Glomerular visceral epithelial cell (primary cell): Measurements from ENCODE around the gene SLC25A24.
A peak's percentile ranks its signal among the peaks of the same experiment; 100 is the strongest.
"Not testable (repeated sequence)": the region's sequence is repeated elsewhere in the genome, so short reads cannot be mapped to it uniquely, and the experiment has no call there.

Experiments
- DNase-seq: peaks from one replicate; pipeline ENCODE4 v3.0.0-alpha.2; 2016; ENCODE audit errors: extremely low spot score

SLC25A24 gene

GRCh38 chr1:108199201-108199691 lies 897 bp downstream of the SLC25A24 start:
- DNase-seq = peak; percentile 49

GRCh38 chr1:108194051-108194450 lies 6.1 kb downstream of the SLC25A24 start:
- DNase-seq = no peak

GRCh38 chr1:108193333-108193732 lies 6.8 kb downstream of the SLC25A24 start:
- DNase-seq = no peak

DNA sequence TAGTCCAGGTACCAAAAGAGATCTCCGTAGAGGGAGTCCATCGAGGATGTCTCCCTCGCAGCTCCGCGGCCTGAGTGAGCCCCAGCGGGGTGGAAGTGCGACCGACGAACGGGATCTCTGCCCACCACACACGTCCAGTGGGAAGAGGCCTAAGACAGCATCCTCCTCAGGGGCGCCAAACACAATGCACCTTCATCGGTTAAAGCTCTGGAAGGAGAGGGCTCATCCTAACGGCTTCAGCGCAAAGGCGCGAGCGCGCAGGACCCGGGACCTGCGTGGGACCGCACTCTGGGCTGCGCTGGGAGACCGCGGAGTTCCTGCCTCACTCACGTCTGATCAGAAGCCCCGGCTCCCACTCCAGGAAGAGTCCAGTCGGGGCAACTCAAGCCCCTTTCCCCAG lies 7.6 kb downstream of the SLC25A24 start:
- DNase-seq = no peak

- no peak for DNase-seq
Observed at GRCh38 chr1:108190686-108191416, 9.3 kb downstream of the SLC25A24 start.

DNA sequence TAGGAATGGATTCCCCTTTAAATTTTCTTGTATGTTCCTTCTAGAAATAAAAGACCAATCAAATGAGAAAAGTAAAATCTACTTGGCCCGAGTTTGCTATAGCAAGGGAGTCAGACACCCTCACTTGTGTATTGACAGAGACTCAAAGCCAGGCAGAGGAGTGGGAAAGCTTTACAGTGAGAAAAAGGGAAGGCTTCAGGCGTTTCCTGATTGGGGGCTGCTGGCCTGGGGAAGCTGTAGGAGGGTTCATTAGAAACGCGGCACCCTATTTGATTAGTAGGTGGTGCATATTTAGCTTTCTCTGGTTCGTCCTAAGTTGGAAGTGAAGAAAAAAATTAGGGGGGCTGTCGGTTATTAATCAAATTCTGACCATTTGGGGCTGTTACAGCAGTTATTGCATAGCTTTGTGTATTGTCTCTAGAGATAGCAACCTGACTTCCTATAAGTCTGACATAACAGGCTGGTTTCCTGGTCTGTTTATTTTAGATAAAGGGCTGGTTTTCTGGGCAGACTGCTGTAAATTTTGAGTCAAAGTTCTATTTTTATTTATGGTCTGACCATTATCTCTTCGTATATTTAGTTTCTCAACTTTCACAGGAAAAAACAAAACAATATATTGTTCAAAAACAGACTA lies 10.0 kb downstream of the SLC25A24 start:
- no peak for DNase-seq

DNA sequence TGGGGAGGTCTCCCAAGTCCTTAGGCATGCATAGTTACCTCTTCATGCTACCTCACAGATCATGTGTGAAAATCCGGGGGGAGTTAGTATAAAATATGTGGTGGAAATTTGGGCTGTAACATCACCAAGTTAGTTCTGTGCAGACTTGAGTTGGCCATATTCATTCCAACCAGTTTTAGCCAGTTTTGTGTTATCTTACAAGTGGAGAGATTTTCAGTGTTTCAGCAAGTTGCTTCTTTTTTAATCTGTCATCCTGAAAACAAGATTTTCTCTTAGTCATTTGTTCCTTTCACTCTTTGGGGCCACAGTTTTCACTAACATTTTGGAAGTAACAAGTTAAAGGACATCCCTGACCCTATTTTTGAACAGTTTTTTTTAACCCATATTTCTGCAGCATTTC lies 11.3 kb downstream of the SLC25A24 start:
- DNase-seq = no peak

DNA sequence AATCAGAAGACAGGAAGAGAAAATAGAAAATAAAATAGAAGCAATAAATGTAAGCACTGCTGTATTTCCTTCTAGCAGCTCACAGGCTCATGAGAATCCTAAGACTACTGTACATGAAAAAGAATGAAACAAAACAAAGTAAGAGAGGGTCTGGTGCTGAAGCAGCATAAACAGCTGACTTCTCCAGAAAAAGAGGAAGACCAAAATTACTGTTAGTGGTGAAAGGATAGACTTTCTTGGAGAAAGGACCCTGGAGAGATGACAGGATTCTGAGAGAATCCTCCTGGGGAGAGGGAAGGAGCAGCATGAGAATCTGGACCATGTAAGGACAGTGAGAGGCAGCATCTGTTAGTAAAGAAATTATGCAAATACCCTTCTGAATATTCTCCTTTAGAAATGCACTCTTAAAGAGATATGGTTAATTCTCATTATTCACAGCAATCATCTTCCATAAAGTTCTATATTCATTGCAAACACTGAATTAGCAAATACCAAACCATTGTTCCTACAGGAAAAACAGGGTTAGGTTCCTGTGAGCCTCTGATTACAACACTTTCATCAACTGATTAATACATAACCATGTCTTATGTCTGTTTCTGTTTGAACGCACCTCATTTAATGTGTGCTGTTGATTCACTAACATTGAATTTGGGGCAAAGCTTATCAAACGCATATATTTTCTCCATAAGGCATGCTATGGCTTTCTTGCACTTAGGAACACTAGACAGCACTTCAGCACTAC lies 17.0 kb downstream of the SLC25A24 start:
- no peak for DNase-seq

DNA sequence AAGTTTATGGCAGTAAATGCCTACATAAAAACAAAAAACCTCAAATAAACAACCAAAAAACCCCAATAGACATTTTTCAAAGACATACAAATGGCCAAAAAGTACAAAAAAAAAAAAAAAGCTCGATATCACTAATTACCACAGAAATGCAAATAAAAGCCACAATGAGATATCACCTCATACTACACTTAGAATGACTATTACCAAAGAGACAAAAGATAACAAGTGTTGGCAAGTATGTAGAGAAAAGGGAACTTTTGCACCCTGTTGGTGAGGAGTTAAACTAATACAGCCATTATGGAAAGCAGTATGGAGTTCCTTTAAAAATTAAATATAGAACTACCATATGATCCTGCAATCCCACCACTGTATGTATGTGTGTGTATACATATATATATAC lies 21.1 kb downstream of the SLC25A24 start:
- DNase-seq = no peak

GRCh38 chr1:108162409-108162808 lies 37.7 kb downstream of the SLC25A24 start:
- DNase-seq = not testable (repeated sequence)

DNA sequence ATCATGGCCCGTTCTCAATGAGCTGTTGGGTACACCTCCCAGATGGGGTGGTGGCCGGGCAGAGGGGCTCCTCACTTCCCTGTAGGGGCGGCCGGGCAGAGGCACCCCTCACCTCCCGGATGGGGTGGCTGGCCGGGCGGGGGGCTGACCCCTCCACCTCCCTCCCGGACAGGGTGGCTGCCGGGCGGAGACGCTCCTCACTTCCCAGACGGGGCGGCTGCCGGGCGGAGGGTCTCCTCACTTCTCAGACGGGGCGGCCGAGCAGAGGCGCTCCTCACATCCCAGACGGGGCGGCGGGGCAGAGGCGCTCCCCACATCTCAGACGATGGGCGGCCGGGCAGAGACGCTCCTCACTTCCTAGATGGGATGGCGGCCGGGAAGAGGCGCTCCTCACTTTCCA lies 40.2 kb downstream of the SLC25A24 start:
- DNase-seq = not testable (repeated sequence)

DNA sequence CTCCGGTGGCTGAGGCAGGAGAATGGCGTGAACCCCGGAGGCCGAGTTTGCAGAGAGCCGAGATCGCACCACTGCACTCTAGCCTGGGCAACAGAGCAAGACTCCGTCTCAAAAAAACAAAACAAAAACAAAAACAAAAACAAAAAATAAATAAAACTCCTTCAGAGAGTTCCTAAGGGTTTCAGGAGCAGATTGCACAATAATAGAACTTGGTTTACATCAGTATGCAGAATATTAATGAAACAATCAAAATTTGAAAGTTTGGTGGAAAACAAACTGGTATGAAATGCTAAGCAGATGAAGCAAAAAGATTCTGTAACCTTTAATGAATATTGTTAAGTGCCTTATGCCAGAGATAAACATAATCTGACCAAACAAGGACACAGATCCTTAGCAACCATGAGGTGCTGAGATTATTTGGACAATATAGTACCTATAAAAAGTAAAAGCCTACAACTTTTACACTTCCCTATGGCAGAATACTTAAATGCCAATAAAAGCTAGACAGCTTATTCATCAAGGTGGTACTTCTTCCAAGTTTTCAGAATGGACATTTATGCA lies 41.2 kb downstream of the SLC25A24 start:
- no peak for DNase-seq

DNA sequence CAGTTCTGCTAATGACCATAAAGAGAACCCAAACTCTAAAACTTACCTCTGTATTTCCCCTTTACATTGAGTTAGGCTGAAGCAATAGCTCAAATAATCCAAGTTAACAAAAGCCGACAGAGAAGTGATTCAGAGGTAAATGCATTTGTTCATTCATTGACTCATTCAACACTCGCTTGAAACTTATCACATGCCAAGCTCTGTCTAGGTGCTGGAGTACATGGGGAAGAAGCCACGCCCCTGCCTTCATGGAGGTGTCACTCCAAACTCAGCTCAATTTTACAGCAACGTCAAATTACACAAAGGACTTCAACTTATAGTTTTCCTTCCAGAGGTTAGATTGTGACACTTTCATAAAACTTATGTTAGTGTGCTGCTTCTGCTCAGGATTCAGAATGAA lies 45.8 kb downstream of the SLC25A24 start:
- DNase-seq = no peak

DNA sequence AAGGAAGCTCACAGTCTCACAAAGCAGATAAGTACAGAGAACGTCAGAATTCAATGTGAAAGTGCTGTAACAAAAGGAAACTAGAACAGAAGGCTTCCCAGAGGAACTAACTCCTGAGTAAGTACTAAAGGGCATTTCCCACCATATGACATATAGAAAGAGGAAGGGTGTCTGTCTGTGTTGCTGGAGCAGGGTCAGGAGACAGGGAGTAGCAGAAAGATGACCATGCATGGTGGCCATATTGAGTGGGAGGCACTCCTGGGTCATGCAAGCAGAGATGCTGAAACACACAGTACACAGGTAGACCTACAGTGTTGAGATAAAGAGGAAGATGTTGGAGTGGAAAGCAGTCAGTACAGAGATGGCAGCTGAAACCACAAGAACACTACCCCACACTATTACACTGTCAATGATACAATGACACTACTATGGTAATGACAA lies 47.3 kb downstream of the SLC25A24 start:
- no peak for DNase-seq

- no peak for DNase-seq
Observed at GRCh38 chr1:108151548-108151947, 48.6 kb downstream of the SLC25A24 start.

DNA sequence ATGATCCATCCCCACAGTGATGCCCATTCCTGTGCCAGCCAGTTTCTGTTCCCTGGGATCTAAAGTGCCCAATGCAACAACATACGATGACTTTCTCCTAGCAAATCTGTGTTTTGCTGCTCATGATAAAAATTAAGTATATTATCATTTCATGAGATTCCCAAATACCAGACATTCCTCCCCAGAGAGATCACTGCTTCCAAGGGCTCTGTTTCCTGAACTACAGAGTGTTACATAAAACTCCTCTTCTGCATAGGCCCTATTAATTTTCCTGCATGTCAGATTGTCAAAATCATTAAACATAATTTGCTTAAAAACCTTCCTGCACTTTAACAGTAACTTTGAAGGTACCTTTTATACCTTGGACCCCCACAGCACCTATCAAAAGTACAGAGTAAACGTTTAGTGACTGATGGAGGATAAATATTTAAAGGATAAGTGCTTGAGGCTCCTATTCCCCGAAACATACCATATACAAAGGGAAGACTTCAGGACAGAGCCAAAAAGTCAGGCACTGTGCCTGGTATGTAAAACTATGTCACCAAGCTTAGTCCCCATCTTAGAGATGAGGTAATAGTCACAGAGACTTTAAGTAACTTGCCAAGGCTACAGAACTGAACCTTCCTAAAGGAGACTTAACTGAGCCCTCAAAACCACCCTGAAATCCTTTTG lies 50.2 kb downstream of the SLC25A24 start:
- DNase-seq = no peak

DNA sequence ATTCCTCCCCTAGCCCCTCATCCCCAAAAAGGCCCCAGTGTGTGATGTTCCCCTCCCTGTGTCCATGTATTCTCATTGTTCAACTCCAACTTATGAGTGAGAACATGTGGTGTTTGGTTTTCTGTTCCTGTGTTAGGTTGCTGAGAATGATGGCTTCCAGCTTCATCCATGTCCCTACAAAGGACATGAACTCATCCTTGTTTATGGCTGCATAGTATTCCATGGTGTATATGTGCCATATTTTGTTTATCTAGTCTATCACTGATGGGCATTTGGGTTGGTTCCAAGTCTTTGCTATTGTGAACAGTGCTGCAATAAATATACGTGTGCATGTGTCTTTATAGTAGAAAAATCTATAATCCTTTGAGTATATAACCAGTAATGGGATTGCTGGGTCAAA lies 55.6 kb downstream of the SLC25A24 start:
- DNase-seq = not testable (repeated sequence)

DNA sequence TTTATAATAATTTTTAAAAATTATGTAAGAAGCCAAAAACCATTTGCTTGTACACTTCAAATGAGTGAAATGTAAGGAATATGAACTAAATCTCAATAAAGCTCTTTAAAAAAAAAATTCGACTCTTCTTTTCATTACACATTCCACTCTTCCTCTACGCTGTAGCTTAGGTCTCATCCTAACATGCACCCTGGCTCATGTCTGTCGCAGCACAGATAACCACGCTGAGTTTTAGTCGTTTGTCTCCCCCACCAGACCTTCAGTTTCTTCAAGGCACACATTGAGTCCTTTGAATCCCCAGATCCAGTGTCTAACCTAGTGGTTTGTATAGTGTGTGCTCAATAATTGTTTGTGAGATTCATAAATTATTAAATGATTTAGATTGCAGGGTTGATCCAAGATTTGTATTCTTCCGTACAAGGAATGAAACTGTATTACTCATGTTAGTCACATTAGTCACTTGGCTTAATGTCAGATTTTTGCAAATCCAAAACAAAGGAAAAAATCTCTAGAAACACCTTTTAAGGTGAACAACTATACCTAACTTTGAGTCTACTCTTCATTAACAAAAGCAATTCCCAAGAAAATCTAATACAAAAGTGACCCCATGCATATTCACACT lies 57.3 kb downstream of the SLC25A24 start:
- no peak for DNase-seq

DNA sequence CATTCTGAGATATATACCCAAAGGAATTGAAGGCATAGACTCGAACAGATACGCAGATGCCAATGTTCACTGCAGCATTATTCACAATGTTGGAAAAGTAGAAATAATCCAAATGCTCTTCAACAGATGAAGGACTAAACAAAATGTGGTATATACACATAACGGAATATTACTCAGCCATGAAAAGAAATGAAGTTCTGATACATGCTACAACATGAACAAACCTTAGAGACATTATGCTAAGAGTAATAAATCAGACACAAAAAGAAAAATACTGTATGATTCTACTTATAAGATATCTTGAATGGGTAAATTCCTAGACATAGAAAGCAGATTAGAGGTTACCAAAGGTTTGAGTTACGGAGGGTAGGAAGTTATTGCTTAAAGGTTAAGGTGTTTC lies 57.9 kb downstream of the SLC25A24 start:
- no peak for DNase-seq

DNA sequence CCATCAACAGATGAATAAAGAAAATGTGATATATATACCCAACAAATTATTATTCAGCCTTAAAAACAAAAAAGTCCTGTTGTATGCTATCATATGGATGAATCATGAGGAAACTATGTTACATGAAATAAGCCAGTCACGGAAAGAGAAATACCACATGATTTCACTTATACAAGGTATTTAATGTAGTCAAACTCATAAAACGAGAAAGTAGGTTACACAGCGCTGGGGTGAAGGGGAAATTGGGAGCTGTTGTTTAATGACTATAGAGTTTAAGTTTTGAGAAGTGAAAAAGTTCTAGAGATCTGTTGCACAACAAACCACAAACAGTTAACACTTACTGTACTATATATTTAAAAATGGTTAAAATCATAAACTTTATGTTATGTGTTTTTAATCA lies 58.5 kb downstream of the SLC25A24 start:
- DNase-seq = no peak

GRCh38 chr1:108140936-108141335 lies 59.2 kb downstream of the SLC25A24 start:
- DNase-seq = no peak
